AG04450 (cell line): Measurements from ENCODE around the gene HOXB8. TPM values are rescaled to one million over a fixed set of nuclear protein-coding genes. Genes with fewer than 3 reads are reported as not detected.

Experiments
- CTCF ChIA-PET: fragments of 300-600, 350-600 bp; formaldehyde crosslinking; extraction: SDS; loops from one replicate; lab custom pipeline; 2022; ENCODE audit warnings: antibody characterized with exemption, inconsistent platforms; lab: Charles Lee
- POLR2A ChIA-PET: fragments of 350-600 bp; formaldehyde crosslinking; extraction: SDS; loops from one replicate; lab custom pipeline; 2021; ENCODE audit warnings: antibody characterized with exemption, inconsistent platforms; lab: Yijun Ruan, JAX
- DNase-seq: peaks from one replicate; pipeline ENCODE4 v3.0.0-alpha.2; 2011; ENCODE audit warnings: low read depth, low spot score
- H3K27ac ChIP-seq: one replicate; pipeline ENCODE4 v1.5.1; 2012; ENCODE audit warnings: low read depth, low read length, control low read depth
- H3K27me3 ChIP-seq: one replicate; pipeline ENCODE4 v1.6.0; 2012; ENCODE audit warnings: low read length; ENCODE audit not compliant: control insufficient read depth, insufficient read depth
- H3K4me3 ChIP-seq: 2 replicates; pipeline ENCODE4 v1.5.1; 2011; ENCODE audit warnings: mild to moderate bottlenecking, low read depth, low read length, control low read depth
- H3K9me3 ChIP-seq: 2 replicates; pipeline ENCODE4 v1.5.1; 2012; ENCODE audit warnings: low read length; ENCODE audit not compliant: control insufficient read depth, insufficient read depth
- polyA plus RNA-seq: library from polyadenylated mRNA; depleted of rRNA; stranded (reverse); fragments of >200 nt; gene quantifications from 2 replicates; pipeline ENCODE4 v1.2.3, GENCODE V29; 2011
- TF ChIP-seq, protein P1 (sequence below): IDR thresholded peaks from 2 replicates; pipeline ENCODE4 v1.5.1; 2011; ENCODE audit warnings: low read depth, low read length, control low read depth, inconsistent platforms

Gene HOXB8
- polyA plus RNA-seq, 1 experiment, result 0.97 TPM

GRCh38 chr17:48644910-48645557 lies 29.9 kb upstream of the HOXB8 start:
- no peak for DNase-seq
- CTCF ChIA-PET, result no interaction called here
- POLR2A ChIA-PET, result no interaction called here
- Histone ChIP-seq H3K27ac (no peak overlapping the region), H3K4me3 (no peak overlapping the region), H3K9me3 (peaks cover 15% of the 10 kb centered on the region; the same call in 1 of the 2 replicates), H3K27me3 (peaks cover 83% of the 10 kb centered on the region)
- TF ChIP-seq, protein P1, sequence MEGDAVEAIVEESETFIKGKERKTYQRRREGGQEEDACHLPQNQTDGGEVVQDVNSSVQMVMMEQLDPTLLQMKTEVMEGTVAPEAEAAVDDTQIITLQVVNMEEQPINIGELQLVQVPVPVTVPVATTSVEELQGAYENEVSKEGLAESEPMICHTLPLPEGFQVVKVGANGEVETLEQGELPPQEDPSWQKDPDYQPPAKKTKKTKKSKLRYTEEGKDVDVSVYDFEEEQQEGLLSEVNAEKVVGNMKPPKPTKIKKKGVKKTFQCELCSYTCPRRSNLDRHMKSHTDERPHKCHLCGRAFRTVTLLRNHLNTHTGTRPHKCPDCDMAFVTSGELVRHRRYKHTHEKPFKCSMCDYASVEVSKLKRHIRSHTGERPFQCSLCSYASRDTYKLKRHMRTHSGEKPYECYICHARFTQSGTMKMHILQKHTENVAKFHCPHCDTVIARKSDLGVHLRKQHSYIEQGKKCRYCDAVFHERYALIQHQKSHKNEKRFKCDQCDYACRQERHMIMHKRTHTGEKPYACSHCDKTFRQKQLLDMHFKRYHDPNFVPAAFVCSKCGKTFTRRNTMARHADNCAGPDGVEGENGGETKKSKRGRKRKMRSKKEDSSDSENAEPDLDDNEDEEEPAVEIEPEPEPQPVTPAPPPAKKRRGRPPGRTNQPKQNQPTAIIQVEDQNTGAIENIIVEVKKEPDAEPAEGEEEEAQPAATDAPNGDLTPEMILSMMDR, result no peak

DNA sequence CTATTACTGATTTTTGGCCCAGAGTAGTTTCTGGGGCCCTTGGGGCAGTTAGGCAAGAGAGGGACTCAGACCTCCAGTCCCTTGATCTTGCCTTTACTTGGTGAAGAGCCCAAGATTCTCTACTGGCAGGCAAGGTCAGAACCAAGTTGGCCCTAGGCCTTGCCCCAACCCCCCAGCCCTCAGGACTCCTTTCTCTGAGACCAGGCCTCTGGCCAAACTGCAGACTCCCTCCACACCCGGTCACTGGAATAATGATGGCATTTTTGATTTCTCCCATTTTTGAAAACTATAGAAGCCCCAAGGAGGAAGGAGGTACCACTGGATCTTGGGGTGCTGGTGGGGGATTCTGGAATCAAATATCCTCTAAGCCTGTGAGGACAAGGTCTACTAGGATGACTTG lies 29.1 kb upstream of the HOXB8 start:
- ChIA-PET POLR2A (no interaction called here), CTCF (no interaction called here)
- peaks cover 15% of the 10 kb centered on the region; the same call in 1 of the 2 replicates for H3K9me3 ChIP-seq
- peaks cover 90% of the 10 kb centered on the region for H3K27me3 ChIP-seq
- TF ChIP-seq, protein P1, result no peak
- no peak overlapping the region for H3K27ac ChIP-seq
- no peak overlapping the region for H3K4me3 ChIP-seq
- DNase-seq, result no peak

GRCh38 chr17:48643697-48644012 lies 28.6 kb upstream of the HOXB8 start:
- H3K4me3 ChIP-seq, result no peak overlapping the region
- H3K27me3 ChIP-seq, result peaks cover 95% of the 10 kb centered on the region
- no peak overlapping the region for H3K27ac ChIP-seq
- peaks cover 15% of the 10 kb centered on the region; the same call in 1 of the 2 replicates for H3K9me3 ChIP-seq
- TF ChIP-seq, protein P1, result no peak
- POLR2A ChIA-PET, result no interaction called here
- CTCF ChIA-PET, result no interaction called here
- no peak for DNase-seq

- Histone ChIP-seq H3K9me3 (peaks cover 15% of the 10 kb centered on the region; the same call in 1 of the 2 replicates), H3K27ac (no peak overlapping the region), H3K4me3 (no peak overlapping the region), H3K27me3 (peaks cover 94% of the 10 kb centered on the region)
- no peak for DNase-seq
- ChIA-PET CTCF (no interaction called here), POLR2A (no interaction called here)
- TF ChIP-seq, protein P1, result no peak
These were observed 28.0 kb upstream of the HOXB8 start for GRCh38 chr17:48642843-48643696.
